GM18951 (cell line): Measurements from ENCODE around the gene SIVA1.
"Not testable (repeated sequence)": the region's sequence is repeated elsewhere in the genome, so short reads cannot be mapped to it uniquely, and the experiment has no call there.

ENCODE experiments used
- POLR2A ChIP-seq: IDR thresholded peaks from 4 replicates; pipeline ENCODE4 v1.6.1; 2011; ENCODE audit warnings: mild to moderate bottlenecking; ENCODE audit not compliant: insufficient read length, insufficient read depth; ENCODE audit errors: extremely low read depth
- in situ Hi-C: fragments of 300-500 bp; cut with MboI; formaldehyde crosslinking; loops from one replicate; pipeline ENCODE4 v1.12.0; 2022; ENCODE audit warnings: low sequenced_read_pairs, mixed read lengths, inconsistent platforms; ENCODE audit not compliant: unreplicated experiment

SIVA1 gene

DNA sequence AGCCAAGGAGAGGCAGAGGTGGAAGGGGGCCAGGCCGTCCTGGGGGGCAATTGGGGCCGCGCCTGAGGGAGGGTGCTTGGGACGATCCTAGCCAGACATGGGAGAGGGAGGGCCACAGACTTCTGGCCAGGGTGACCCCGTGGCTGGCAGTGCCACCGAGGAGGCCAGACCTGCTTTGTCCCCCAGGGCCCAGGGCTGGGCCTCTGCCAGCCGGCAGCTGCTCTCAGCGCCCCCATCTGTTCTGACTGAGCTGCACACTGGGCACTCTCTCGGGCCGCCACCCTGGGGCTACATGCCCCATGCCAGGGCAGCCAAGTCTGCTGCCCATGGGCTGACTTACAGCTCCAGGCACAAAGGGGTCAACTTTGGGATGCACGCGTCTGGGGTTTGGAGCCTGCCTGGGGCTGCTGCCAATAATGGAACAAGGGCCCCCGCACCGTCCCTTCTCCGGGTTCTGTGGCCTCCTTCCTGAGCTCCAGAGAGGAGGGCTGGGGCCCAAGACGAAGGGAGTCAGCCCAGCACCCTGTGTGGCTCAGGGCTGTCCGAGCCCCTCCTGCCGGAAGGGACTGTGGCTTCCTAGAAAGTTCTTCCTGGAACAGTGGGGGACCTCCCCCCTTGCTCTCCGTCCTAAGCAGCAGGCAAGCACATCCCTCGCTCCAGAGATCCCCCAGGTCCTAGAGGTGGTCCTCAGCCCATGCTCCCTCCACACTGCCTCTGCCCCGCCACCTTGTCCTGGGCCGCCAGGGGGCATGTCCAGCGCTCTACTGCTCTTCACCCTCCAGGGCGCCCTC, 27.8 kb upstream of the SIVA1 start:
- no peak for TF ChIP-seq POLR2A
- in situ Hi-C loops: no loop called here

DNA sequence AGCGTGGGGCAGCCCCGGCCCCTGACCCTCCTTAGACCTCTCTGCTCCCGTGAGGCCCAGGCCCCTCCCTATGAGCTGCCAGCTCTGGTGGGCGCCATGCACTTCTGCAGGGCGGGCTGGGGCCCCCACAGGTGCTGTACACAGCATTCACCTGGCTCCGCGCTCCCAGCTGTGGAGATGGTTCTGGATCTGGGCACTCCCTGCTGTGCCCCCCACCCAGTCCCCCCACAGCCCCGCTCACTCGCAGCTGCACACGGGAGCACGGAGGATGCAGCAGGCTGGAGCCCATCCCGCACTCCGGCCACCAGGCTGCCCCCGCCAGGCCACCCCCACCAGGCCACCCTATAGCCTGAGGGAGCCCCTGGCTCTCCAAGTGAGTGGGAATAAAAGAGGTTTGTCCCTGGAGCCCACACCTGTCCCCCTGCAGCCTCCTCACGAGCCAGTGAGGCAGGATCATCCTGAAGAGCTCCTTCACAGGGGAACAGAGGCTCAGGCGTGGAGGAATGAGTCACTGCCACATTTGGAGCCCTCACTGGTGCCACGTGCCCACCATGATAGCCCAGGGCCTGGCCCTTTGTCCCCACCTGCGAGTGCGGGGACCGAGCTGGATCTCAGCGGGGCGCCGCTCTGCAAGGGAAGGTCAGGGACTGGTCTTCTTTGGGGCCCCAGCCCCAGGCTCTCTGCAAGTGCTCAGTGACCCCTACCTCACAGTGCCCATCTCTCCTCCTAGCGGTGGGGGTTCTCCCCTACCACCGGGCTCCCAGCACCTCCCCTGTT, 27.0 kb upstream of the SIVA1 start:
- TF ChIP-seq POLR2A: no peak
- in situ Hi-C loops: no loop called here

GRCh38 chr14:104726600-104727451, 26.1 kb upstream of the SIVA1 start:
- in situ Hi-C loops: no loop called here

DNA sequence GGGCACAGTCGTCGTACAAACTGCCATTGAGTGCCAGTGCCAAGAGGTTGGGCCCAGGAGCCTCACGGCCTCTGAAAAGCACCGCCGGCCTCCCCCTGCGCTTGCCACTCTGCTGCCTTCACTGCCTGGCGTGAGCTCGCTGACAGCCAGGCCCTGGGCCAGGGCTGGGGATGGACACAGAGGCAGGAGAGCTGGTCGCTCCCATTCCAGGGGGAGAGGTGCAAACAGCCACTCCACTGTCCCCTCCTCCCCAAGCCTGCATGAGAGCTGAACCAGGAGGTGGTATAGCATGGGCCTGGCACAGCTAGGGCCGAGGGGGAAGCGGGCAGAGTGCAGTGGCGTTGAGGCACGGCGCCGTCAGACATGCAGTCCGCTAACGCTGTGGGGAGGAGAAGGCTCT, 24.3 kb upstream of the SIVA1 start:
- in situ Hi-C loops: no loop called here
- TF ChIP-seq POLR2A: no peak

More at GRCh38 chr14:104726600-104727451, 26.1 kb upstream of the SIVA1 start:
- TF ChIP-seq POLR2A: no peak

DNA sequence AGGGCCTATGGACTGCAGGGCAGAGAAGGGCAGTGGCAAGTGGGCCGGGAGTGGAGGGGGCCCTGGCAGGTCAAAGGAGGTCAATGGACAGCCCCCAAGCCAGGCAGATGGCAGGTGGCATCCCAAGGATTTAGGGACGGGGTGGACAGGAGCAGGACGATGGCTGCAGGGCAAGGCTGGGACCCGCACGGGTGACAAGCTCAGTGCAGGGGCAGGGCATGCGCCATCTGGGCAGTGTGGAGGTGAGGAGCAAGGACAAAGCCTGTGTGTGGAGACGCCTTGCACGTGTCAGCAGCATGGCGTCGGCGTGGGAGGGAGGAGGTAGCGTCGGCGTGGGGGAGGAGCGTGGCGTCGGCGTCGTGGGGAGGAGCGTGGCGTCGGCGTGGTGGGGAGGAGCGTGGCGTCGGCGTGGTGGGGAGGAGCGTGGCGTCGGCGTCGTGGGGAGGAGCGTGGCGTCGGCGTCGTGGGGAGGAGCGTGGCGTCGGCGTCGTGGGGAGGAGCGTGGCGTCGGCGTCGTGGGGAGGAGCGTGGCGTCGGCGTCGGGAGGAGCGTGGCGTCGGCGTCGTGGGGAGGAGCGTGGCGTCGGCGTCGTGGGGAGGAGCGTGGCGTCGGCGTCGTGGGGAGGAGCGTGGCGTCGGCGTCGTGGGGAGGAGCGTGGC, 23.6 kb upstream of the SIVA1 start:
- in situ Hi-C loops: not testable (repeated sequence)

GRCh38 chr14:104729835-104730181, 23.1 kb upstream of the SIVA1 start:
- in situ Hi-C loops: no loop called here
- no peak for TF ChIP-seq POLR2A

- no peak for TF ChIP-seq POLR2A
- in situ Hi-C loops: no loop called here
These were observed 22.5 kb upstream of the SIVA1 start for GRCh38 chr14:104730487-104730886.

DNA sequence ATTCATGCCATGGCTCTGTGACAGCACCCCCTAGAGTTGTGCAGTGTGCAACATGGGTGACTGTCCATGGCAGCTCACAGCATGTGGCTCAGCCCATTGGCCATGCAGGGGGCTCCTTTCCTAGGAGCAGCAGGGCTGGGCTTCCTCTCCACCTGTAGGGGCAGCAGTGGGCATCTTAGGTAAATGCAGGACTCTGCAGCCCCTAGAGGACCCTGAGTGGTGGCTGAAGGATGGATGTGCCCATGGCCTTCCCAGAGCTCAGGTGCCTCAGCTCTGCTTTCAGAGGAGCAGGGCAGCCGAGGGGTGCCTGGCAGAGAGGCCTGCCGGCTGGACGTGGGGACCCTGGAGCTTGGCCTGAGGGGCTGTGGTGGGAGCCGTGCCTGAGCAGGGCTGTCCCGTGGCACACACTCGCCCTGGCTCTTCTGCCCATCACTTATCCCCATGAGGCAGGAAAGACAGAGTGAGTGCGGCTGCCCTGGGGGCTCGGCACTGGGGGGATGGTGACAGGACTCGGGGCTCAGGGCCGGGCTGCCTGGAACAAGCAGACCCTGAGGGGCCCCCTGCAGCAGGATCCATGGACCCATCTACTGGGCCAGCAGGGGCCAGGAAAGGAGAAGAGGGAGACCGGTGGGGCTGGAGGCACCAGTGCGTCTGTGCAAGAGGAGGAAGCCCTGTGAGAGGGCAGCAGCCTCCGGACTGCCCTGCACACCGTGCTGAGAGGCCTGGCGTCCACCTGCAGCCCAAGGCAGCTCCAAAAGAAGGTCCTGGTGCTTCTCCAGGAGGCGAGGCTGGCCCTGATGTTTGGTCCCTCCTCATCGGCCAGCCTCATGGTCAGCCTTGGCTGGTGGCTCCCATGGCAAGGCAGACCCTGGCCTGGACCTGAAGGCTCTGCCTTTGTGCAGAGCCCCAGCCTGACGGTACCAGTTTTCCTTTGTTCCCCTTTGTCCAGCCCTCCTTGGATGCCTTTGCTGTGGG, 21.3 kb upstream of the SIVA1 start:
- in situ Hi-C loops: no loop called here
- no peak for TF ChIP-seq POLR2A

GRCh38 chr14:104732355-104732804, 20.6 kb upstream of the SIVA1 start:
- in situ Hi-C loops: no loop called here
- no peak for TF ChIP-seq POLR2A

GRCh38 chr14:104732931-104733681, 19.8 kb upstream of the SIVA1 start:
- in situ Hi-C loops: no loop called here
- no peak for TF ChIP-seq POLR2A

DNA sequence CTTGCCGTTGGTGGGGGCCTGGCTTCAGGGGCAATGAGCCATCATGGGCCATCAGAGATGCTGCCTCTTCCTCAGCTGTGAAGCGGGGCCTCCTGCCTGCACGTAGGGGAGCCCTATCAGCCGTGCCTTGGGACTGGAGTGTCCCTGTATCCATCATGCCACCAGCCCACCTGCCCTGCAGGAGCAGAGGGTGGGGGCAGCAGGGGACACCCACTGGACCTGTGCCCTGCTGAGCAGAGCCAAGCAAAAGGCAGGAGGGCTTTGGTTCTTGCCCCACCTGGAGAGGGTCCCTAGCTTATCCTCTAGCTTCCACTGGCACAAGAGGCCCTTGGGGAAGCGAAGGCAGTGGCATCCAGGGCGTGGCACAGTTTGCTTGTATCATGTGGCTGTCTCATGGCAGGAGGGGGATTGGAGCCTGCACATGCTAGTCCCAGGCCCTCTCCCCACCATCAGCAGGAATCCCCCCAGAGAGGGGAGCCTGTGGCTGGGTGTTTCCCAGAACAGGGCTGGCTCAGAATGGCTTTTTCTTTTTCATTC, 18.8 kb upstream of the SIVA1 start:
- in situ Hi-C loops: no loop called here

More for the DNA sequence above, 18.8 kb upstream of the SIVA1 start:
- no peak for TF ChIP-seq POLR2A
